Measurements from ENCODE around the gene PREB.

The PREB gene

GRCh38 chr2:27092696-27093429, 41.6 kb downstream of the PREB start:
- TF ChIP-seq FOXP2 (optimal IDR thresholded peaks at IDR 0.05; ENCODE audit: borderline replicate concordance, extremely low read depth, extremely low read length, insufficient read depth) (no peak), SIN3A (IDR thresholded peaks at IDR 0.05; ENCODE audit: borderline replicate concordance, insufficient read depth, low read length) (no peak), TAF1 (IDR thresholded peaks at IDR 0.05; ENCODE audit: borderline replicate concordance, insufficient read depth, low read length) (no peak), POLR2AphosphoS5 (IDR thresholded peaks at IDR 0.05; ENCODE audit: low read depth, low read length) (no peak), REST (IDR thresholded peaks at IDR 0.05; ENCODE audit: insufficient read depth in 1 of 2, low read depth in 2 of 2, low read length in 2 of 2) (no peak)

GRCh38 chr2:27091746-27092695, 42.4 kb downstream of the PREB start:
- TF ChIP-seq FOXP2 (optimal IDR thresholded peaks at IDR 0.05; ENCODE audit: borderline replicate concordance, extremely low read depth, extremely low read length, insufficient read depth) (no peak), POLR2AphosphoS5 (IDR thresholded peaks at IDR 0.05; ENCODE audit: low read depth, low read length) (no peak), SIN3A (IDR thresholded peaks at IDR 0.05; ENCODE audit: borderline replicate concordance, insufficient read depth, low read length) (no peak), REST (IDR thresholded peaks at IDR 0.05; ENCODE audit: insufficient read depth in 1 of 2, low read depth in 2 of 2, low read length in 2 of 2) (no peak), TAF1 (IDR thresholded peaks at IDR 0.05; ENCODE audit: borderline replicate concordance, insufficient read depth, low read length) (no peak)

GRCh38 chr2:27089111-27089954, 45.1 kb downstream of the PREB start:
- TF ChIP-seq TAF1 (IDR thresholded peaks at IDR 0.05; ENCODE audit: borderline replicate concordance, insufficient read depth, low read length) = no peak
- no peak for TF ChIP-seq SIN3A (IDR thresholded peaks at IDR 0.05; ENCODE audit: borderline replicate concordance, insufficient read depth, low read length)
- TF ChIP-seq REST (IDR thresholded peaks at IDR 0.05; ENCODE audit: insufficient read depth in 1 of 2, low read depth in 2 of 2, low read length in 2 of 2) = no peak
- TF ChIP-seq POLR2AphosphoS5 (IDR thresholded peaks at IDR 0.05; ENCODE audit: low read depth, low read length) = no peak
- no peak for TF ChIP-seq FOXP2 (optimal IDR thresholded peaks at IDR 0.05; ENCODE audit: borderline replicate concordance, extremely low read depth, extremely low read length, insufficient read depth)

- TF ChIP-seq TAF1 (IDR thresholded peaks at IDR 0.05; ENCODE audit: borderline replicate concordance, insufficient read depth, low read length) = no peak
- no peak for TF ChIP-seq SIN3A (IDR thresholded peaks at IDR 0.05; ENCODE audit: borderline replicate concordance, insufficient read depth, low read length)
- TF ChIP-seq POLR2AphosphoS5 (IDR thresholded peaks at IDR 0.05; ENCODE audit: low read depth, low read length) = no peak
- no peak for TF ChIP-seq FOXP2 (optimal IDR thresholded peaks at IDR 0.05; ENCODE audit: borderline replicate concordance, extremely low read depth, extremely low read length, insufficient read depth)
- TF ChIP-seq REST (IDR thresholded peaks at IDR 0.05; ENCODE audit: insufficient read depth in 1 of 2, low read depth in 2 of 2, low read length in 2 of 2) = no peak
Observed at GRCh38 chr2:27088634-27089033, 45.8 kb downstream of the PREB start.

Data from PFSK-1 (cell line).